Measurements from ENCODE around the gene CELF2. TPM values are rescaled to one million over a fixed set of nuclear protein-coding genes. Genes with fewer than 3 reads are reported as not detected.

Gene CELF2
- polyA plus RNA-seq, 1 experiment: 24.7 TPM

DNA sequence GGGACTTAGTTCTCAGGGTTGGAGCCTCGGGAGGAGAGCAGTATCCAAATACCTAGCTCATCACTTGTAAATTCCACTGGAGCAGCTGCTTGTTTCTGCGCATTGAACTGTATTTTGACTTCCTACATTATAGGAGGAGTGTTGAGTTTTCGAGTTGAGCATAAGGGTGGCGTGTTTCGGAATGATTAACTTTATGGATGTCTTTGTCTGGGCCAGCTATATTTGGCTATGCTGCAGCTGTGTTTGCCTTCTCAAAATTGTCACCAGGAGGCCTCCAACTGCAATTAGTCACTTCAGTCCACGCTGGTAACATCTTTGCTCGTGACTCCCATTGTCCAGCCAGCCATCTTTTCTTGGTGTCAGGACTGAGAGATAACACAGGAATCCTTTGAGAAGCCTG lies 9.1 kb downstream of the CELF2 start:
- ChIA-PET POLR2A (no interaction called here), CTCF (no interaction called here)
- Histone ChIP-seq H3K27ac (ENCODE audit: low read depth, low read length) (no peak overlapping the region), H3K27me3 (ENCODE audit: control insufficient read depth, insufficient read depth, low read length) (no peaks in the 10 kb centered on the region), H3K9me3 (ENCODE audit: control insufficient read depth, insufficient read depth, low read length) (no peaks in the 10 kb centered on the region), H3K4me3 (ENCODE audit: low read depth, low read length) (no peak overlapping the region)
- no peak for DNase-seq (ENCODE audit: low read depth, low spot score)
- TF ChIP-seq, protein P1, sequence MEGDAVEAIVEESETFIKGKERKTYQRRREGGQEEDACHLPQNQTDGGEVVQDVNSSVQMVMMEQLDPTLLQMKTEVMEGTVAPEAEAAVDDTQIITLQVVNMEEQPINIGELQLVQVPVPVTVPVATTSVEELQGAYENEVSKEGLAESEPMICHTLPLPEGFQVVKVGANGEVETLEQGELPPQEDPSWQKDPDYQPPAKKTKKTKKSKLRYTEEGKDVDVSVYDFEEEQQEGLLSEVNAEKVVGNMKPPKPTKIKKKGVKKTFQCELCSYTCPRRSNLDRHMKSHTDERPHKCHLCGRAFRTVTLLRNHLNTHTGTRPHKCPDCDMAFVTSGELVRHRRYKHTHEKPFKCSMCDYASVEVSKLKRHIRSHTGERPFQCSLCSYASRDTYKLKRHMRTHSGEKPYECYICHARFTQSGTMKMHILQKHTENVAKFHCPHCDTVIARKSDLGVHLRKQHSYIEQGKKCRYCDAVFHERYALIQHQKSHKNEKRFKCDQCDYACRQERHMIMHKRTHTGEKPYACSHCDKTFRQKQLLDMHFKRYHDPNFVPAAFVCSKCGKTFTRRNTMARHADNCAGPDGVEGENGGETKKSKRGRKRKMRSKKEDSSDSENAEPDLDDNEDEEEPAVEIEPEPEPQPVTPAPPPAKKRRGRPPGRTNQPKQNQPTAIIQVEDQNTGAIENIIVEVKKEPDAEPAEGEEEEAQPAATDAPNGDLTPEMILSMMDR (IDR thresholded peaks at IDR 0.05; ENCODE audit: low read depth, low read length): no peak

GRCh38 chr10:11034762-11035161 lies 17.1 kb downstream of the CELF2 start:
- ChIA-PET CTCF (interaction anchor here (1.5 to 2.1 kb wide), 4 partner anchors 236 to 1705 kb away, joined by 4 to 11 read pairs (median 8); no protein-coding TSS in a partner anchor), POLR2A (no interaction called here)
- Histone ChIP-seq H3K9me3 (ENCODE audit: control insufficient read depth, insufficient read depth, low read length) (no peaks in the 10 kb centered on the region), H3K27me3 (ENCODE audit: control insufficient read depth, insufficient read depth, low read length) (no peaks in the 10 kb centered on the region), H3K27ac (ENCODE audit: low read depth, low read length) (no peak overlapping the region), H3K4me3 (ENCODE audit: low read depth, low read length) (no peak overlapping the region)
- DNase-seq (ENCODE audit: low read depth, low spot score): no peak
- TF ChIP-seq, protein P1 (IDR thresholded peaks at IDR 0.05; ENCODE audit: low read depth, low read length): no peak

DNA sequence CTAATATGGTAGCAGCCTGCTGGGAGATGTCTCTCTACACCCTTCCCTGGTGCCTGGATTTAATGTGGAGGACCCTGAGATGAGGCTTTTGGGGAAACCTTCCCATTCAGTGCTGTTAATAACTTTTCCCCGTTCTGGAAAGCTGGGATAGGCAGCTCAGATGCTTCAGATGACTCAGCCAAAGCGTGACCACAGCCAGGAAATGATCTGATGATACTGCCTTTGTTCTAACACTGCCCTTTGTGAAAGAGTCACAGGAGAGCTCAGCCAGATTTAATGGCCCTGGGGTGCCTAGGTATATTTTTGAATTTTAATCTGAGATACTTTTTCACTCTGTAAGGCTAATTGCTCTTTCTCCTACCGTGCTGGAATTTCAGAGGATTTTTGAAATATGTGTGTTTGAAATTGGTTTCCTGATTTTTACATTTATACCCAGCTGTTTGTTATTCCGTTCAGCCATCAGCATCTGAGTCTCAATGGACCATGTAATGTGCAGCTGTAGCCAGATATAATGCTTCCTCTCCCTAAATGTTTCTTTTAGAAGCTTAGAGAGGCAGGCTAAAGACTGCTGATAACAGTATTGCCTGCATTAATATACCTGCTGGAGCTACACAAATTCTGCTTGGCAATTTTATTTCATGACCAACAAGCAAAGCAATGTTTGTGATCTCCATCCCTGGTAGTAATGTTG lies 17.8 kb downstream of the CELF2 start:
- POLR2A ChIA-PET: interaction anchor here (0.6 kb wide), 1 partner anchor 406 kb away, joined by 6 read pairs; no protein-coding TSS in a partner anchor
- CTCF ChIA-PET: interaction anchor here (0.6 to 3.2 kb wide), 17 partner anchors 12 to 1706 kb away, joined by 3 to 15 read pairs (median 3); no protein-coding TSS in a partner anchor
- H3K27me3 ChIP-seq (ENCODE audit: control insufficient read depth, insufficient read depth, low read length): no peaks in the 10 kb centered on the region
- no peaks in the 10 kb centered on the region for H3K9me3 ChIP-seq (ENCODE audit: control insufficient read depth, insufficient read depth, low read length)
- peak; percentile 27 for DNase-seq (ENCODE audit: low read depth, low spot score)
- TF ChIP-seq, protein P1 (IDR thresholded peaks at IDR 0.05; ENCODE audit: low read depth, low read length): no peak
- H3K27ac ChIP-seq (ENCODE audit: low read depth, low read length): no peak overlapping the region
- H3K4me3 ChIP-seq (ENCODE audit: low read depth, low read length): no peak overlapping the region

DNA sequence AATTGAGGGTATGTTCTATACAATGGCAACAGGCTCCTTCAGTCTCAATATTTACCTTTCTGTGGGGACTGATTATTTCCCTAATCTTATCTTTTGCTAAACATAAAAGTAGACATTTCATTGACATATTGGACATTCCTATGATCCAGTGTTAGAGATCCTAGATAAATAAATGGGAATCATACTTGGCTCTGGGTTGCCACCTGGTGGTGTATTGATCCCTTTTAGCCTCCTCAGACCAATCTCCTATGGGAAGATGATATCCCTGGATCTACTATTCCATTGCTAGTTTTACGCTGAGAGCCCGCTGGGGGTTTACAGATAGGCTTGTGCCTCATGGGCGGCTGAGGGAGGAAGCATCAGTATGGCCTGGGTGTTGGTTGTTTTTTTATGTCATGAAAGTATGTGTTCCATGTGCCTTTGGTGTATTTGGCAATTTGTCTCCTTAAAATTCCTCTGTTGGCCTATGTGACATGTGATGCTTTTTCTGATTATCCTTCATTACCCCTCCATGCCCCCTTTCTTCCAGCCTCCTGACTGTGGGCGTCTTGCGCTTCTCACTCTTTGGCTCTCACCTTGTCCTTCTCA lies 18.8 kb downstream of the CELF2 start:
- no peak overlapping the region for H3K4me3 ChIP-seq (ENCODE audit: low read depth, low read length)
- CTCF ChIA-PET: interaction anchor here (0.6 to 3.2 kb wide), 14 partner anchors 13 to 1705 kb away, joined by 3 to 15 read pairs (median 3); no protein-coding TSS in a partner anchor
- TF ChIP-seq, protein P1 (IDR thresholded peaks at IDR 0.05; ENCODE audit: low read depth, low read length): peak; percentile 67
- no peak overlapping the region for H3K27ac ChIP-seq (ENCODE audit: low read depth, low read length)
- H3K9me3 ChIP-seq (ENCODE audit: control insufficient read depth, insufficient read depth, low read length): no peaks in the 10 kb centered on the region
- POLR2A ChIA-PET: no interaction called here
- DNase-seq (ENCODE audit: low read depth, low spot score): peak; percentile 16
- H3K27me3 ChIP-seq (ENCODE audit: control insufficient read depth, insufficient read depth, low read length): no peaks in the 10 kb centered on the region

- TF ChIP-seq, protein P1 (IDR thresholded peaks at IDR 0.05; ENCODE audit: low read depth, low read length): no peak
- Histone ChIP-seq H3K27ac (ENCODE audit: low read depth, low read length) (no peak overlapping the region), H3K4me3 (ENCODE audit: low read depth, low read length) (no peak overlapping the region), H3K9me3 (ENCODE audit: control insufficient read depth, insufficient read depth, low read length) (no peaks in the 10 kb centered on the region), H3K27me3 (ENCODE audit: control insufficient read depth, insufficient read depth, low read length) (no peaks in the 10 kb centered on the region)
- no peak for DNase-seq (ENCODE audit: low read depth, low spot score)
- POLR2A ChIA-PET: no interaction called here
- CTCF ChIA-PET: interaction anchor here (0.7 to 3.2 kb wide), 3 partner anchors 237 to 1695 kb away, joined by 3 to 15 read pairs (median 4); no protein-coding TSS in a partner anchor
These were observed 20.3 kb downstream of the CELF2 start for GRCh38 chr10:11037991-11038390.

Data from AG04450 (cell line).